NCI-H1105 (cell line): ENCODE data around the gene RCN1.

Source experiments
- DNase-seq: peaks from one replicate; lab custom pipeline; 2025; lab: John Stamatoyannopoulos, UW

The RCN1 gene

DNA sequence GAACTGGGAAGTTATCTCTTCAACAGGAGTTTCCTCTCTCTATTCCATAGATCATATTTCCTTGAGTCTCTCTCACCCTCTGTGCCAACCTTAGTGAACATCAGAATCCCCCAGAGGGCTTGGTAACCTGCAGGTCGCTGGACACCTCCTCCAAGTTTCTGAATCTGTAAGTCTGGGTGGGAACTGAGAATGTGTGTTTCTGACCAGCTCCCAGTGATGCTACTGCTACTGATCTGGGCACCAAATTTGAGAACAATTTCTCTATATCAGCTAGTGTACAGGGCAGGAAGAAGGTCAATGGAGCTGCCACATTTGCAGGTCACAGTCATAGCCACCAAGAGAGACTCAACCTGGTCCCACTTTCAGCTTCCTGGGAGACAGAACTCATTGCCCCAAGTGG is 62.9 kb downstream of the RCN1 start:
- DNase-seq = no peak

DNA sequence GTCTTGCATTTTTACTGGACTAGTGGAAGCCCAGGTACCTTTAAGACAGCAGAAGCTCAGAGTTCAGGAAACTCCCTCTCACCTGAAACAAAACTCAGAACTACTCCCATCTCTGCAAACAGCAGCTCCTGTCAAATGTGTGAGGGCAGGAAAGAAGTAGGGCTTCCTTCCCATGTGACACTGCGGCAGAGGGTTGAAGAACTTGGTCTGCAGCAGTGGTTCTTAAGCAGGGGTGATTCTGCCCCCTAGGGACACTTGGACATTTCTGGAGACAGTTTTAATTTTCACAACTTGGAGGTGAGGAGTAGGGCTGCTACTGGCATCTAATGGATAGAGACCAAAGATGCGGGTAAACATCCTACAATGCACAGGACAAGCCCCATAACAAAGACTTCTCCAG is 63.4 kb downstream of the RCN1 start:
- DNase-seq = no peak
